HG03469 (cell line): ENCODE measurements around the gene TENM3.

ENCODE experiments used
- ATAC-seq: cut with Tn5 transposase; IDR thresholded peaks from one replicate; pipeline ENCODE4 v1.9.1; 2021; ENCODE audit warnings: mild to moderate bottlenecking, moderate library complexity, moderate number of reproducible peaks; ENCODE audit not compliant: unreplicated experiment

The TENM3 gene

GRCh38 chr4:182324282-182324681, 81.1 kb downstream of the TENM3 start:
- ATAC-seq, result no peak

GRCh38 chr4:182325397-182325796, 82.2 kb downstream of the TENM3 start:
- no peak for ATAC-seq

GRCh38 chr4:182325848-182326255, 82.7 kb downstream of the TENM3 start:
- ATAC-seq, result no peak

- ATAC-seq, result no peak
Observed at GRCh38 chr4:182328505-182328904, 85.3 kb downstream of the TENM3 start.

- ATAC-seq, result no peak
Observed at GRCh38 chr4:182337366-182337765, 94.2 kb downstream of the TENM3 start.

GRCh38 chr4:182338063-182338462, 94.9 kb downstream of the TENM3 start:
- ATAC-seq, result no peak

- ATAC-seq, result no peak
Observed at GRCh38 chr4:182338746-182339145, 95.5 kb downstream of the TENM3 start.

- no peak for ATAC-seq
Observed at GRCh38 chr4:182339221-182339641, 96.0 kb downstream of the TENM3 start.

- ATAC-seq, result no peak
Observed at GRCh38 chr4:182343453-182343852, 100.3 kb downstream of the TENM3 start.

GRCh38 chr4:182344968-182345367, 101.8 kb downstream of the TENM3 start:
- no peak for ATAC-seq

GRCh38 chr4:182346250-182346649, 103.0 kb downstream of the TENM3 start:
- no peak for ATAC-seq

- no peak for ATAC-seq
Observed at GRCh38 chr4:182346675-182347375, 103.6 kb downstream of the TENM3 start.

- no peak for ATAC-seq
Observed at GRCh38 chr4:182348779-182349326, 105.7 kb downstream of the TENM3 start.

GRCh38 chr4:182350041-182350440, 106.8 kb downstream of the TENM3 start:
- ATAC-seq, result no peak

GRCh38 chr4:182351485-182351884, 108.3 kb downstream of the TENM3 start:
- ATAC-seq, result no peak

- no peak for ATAC-seq
Observed at GRCh38 chr4:182354106-182354505, 110.9 kb downstream of the TENM3 start.

GRCh38 chr4:182354867-182355266, 111.7 kb downstream of the TENM3 start:
- no peak for ATAC-seq

- no peak for ATAC-seq
Observed at GRCh38 chr4:182367153-182367552, 124.0 kb downstream of the TENM3 start.

GRCh38 chr4:182369211-182369610, 126.0 kb downstream of the TENM3 start:
- no peak for ATAC-seq

- no peak for ATAC-seq
Observed at GRCh38 chr4:182370491-182370890, 127.3 kb downstream of the TENM3 start.

- no peak for ATAC-seq
Observed at GRCh38 chr4:182380771-182381181, 137.6 kb downstream of the TENM3 start.

- no peak for ATAC-seq
Observed at GRCh38 chr4:182382941-182383340, 139.7 kb downstream of the TENM3 start.

GRCh38 chr4:182384631-182385091, 141.5 kb downstream of the TENM3 start:
- ATAC-seq, result no peak
